PC-3 (cell line): ENCODE results near the gene SNORC. TPM values are rescaled to one million over a fixed set of nuclear protein-coding genes. Genes with fewer than 3 reads are reported as not detected.
"Not testable (repeated sequence)": the region's sequence is repeated elsewhere in the genome, so short reads cannot be mapped to it uniquely, and the experiment has no call there.

Experiments
- ATAC-seq: fragments of 200-7000 bp; cut with Tn5 transposase; 2 replicates; pipeline ENCODE4 v1.9.1; 2020; ENCODE audit warnings: mild to moderate bottlenecking, moderate library complexity
- BruUV-seq: library from RNA; stranded (reverse); fragments of 400-500 nt; replicated peaks from 2 replicates; lab custom pipeline; 2021; lab: Mats Ljungman, UMichigan
- CTCF ChIA-PET: fragments of 300-600 bp; sonication (Branson Sonifier 250); formaldehyde crosslinking; loops from one replicate; lab custom pipeline; 2022; ENCODE audit warnings: antibody characterized with exemption; lab: Charles Lee
- POLR2A ChIA-PET: fragments of 300-600 bp; sonication (Branson Sonifier 250); formaldehyde crosslinking; loops from one replicate; lab custom pipeline; 2022; ENCODE audit warnings: antibody characterized with exemption; ENCODE audit not compliant: unreplicated experiment; lab: Charles Lee
- DNase-seq: peaks from one replicate; pipeline ENCODE4 v3.0.0-alpha.2; 2015
- H2AFZ ChIP-seq: fragments of 300-600 bp; sonication (generic); 2 replicates; pipeline ENCODE4 v1.6.0; 2016; ENCODE audit warnings: antibody characterized with exemption, low read length
- H3F3A ChIP-seq: fragments of 300-600 bp; sonication (generic); one replicate; pipeline ENCODE4 v1.6.0; 2017; ENCODE audit warnings: antibody characterized with exemption, low read length, control low read depth, mild to moderate bottlenecking; ENCODE audit not compliant: unreplicated experiment
- H3K27ac ChIP-seq: fragments of 300-600 bp; sonication (generic); 2 replicates; pipeline ENCODE4 v1.5.1; 2016; ENCODE audit warnings: mild to moderate bottlenecking, low read length
- H3K27me3 ChIP-seq: fragments of 300-600 bp; sonication (generic); 2 replicates; pipeline ENCODE4 v1.6.1; 2016; ENCODE audit warnings: low read length, mixed read lengths
- H3K36me3 ChIP-seq: fragments of 300-600 bp; sonication (generic); 2 replicates; pipeline ENCODE4 v1.6.1; 2016; ENCODE audit warnings: low read depth, mixed run types, low read length, mixed read lengths
- H3K4me1 ChIP-seq: fragments of 300-600 bp; sonication (generic); 2 replicates; pipeline ENCODE4 v1.5.1; 2016; ENCODE audit warnings: low read length; ENCODE audit not compliant: insufficient read depth
- H3K4me2 ChIP-seq: fragments of 300-600 bp; sonication (generic); 2 replicates; pipeline ENCODE4 v1.6.0; 2016; ENCODE audit warnings: low read length
- H3K4me3 ChIP-seq: fragments of 300-600 bp; sonication (generic); 2 replicates; pipeline ENCODE4 v1.5.1; 2016; ENCODE audit warnings: mild to moderate bottlenecking, low read length, mixed read lengths
- H3K79me2 ChIP-seq: fragments of 300-600 bp; sonication (generic); 2 replicates; pipeline ENCODE4 v1.6.1; 2017; ENCODE audit warnings: low read length, mixed read lengths
- H3K9ac ChIP-seq: fragments of 300-600 bp; sonication (generic); 2 replicates; pipeline ENCODE4 v1.6.0; 2016; ENCODE audit warnings: mild to moderate bottlenecking, low read length
- H3K9me2 ChIP-seq: fragments of 300-600 bp; sonication (generic); replicated peaks from 2 replicates; pipeline ENCODE4 v1.6.1; 2016; ENCODE audit warnings: mixed run types, low read length, mixed read lengths
- H3K9me3 ChIP-seq: fragments of 300-600 bp; sonication (generic); 2 replicates; pipeline ENCODE4 v1.6.1; 2016; ENCODE audit warnings: low read length, mixed read lengths
- H4K20me1 ChIP-seq: fragments of 300-600 bp; sonication (generic); 2 replicates; pipeline ENCODE4 v1.6.1; 2016; ENCODE audit warnings: low read length, mixed read lengths
- CTCF ChIP-seq: fragments of 300-600 bp; sonication (generic); conservative IDR thresholded peaks from 2 replicates; pipeline ENCODE4 v1.5.1; 2017; ENCODE audit warnings: antibody characterized with exemption, low read depth, mild to moderate bottlenecking, low read length
- EZH2 ChIP-seq: fragments of 300-600 bp; sonication (generic); IDR thresholded peaks from one replicate; pipeline ENCODE4 v1.6.1; 2017; ENCODE audit warnings: antibody characterized with exemption, mild to moderate bottlenecking, low read length; ENCODE audit not compliant: unreplicated experiment
- EZH2phosphoT487 ChIP-seq: fragments of 300-600 bp; sonication (generic); IDR thresholded peaks from 2 replicates; pipeline ENCODE4 v1.6.1; 2018; ENCODE audit warnings: mild to moderate bottlenecking, antibody characterized with exemption, low read length, borderline replicate concordance
- intact Hi-C: fragments of 100-400 bp; cut with micrococcal nuclease; formaldehyde crosslinking; loops from 2 replicates; pipeline ENCODE4 v1.9.0; 2023
- total RNA-seq: library from RNA; depleted of rRNA; stranded (reverse); fragments of >200 nt; gene quantifications from 2 replicates; pipeline ENCODE4 v1.2.3, GENCODE V29; 2014

SNORC gene
- total RNA-seq, 1 experiment from 2014 or later: 11.1 TPM

GRCh38 chr2:232850039-232850438, 20.0 kb upstream of the SNORC start:
- Histone ChIP-seq H3K4me2 (no peak overlapping the region), H3K36me3 (peaks cover 33% of the 10 kb centered on the region; the same call in 1 of the 2 replicates), H3K9me2 (no peaks in the 10 kb centered on the region), H2AFZ (no peak overlapping the region), H3K9ac (no peak overlapping the region), H3K4me1 (peaks cover 7% of the 10 kb centered on the region; the same call in 1 of the 2 replicates), H3K79me2 (no peaks in the 10 kb centered on the region), H3F3A (no peaks in the 10 kb centered on the region), H3K9me3 (no peaks in the 10 kb centered on the region), H3K27me3 (no peaks in the 10 kb centered on the region), H3K4me3 (no peak overlapping the region), H4K20me1 (no peaks in the 10 kb centered on the region), H3K27ac (no peak overlapping the region)
- BruUV-seq: no TSS peak
- no peak for TF ChIP-seq EZH2phosphoT487
- TF ChIP-seq EZH2: no peak
- TF ChIP-seq CTCF: no peak
- POLR2A ChIA-PET: no interaction called here
- no peak for DNase-seq
- ATAC-seq: no peak
- CTCF ChIA-PET: no interaction called here
- intact Hi-C loops: no loop called here

GRCh38 chr2:232852081-232852480, 18.0 kb upstream of the SNORC start:
- H4K20me1 ChIP-seq, H3K9ac ChIP-seq, H3K4me2 ChIP-seq, ATAC-seq, H3K9me3 ChIP-seq, DNase-seq, H3K9me2 ChIP-seq, H3K4me3 ChIP-seq, H3K27ac ChIP-seq, POLR2A ChIA-PET, H3K79me2 ChIP-seq, BruUV-seq, H3F3A ChIP-seq, H2AFZ ChIP-seq, H3K27me3 ChIP-seq, CTCF ChIA-PET, intact Hi-C loops: not testable (repeated sequence)
- peaks cover 30% of the 10 kb centered on the region; the same call in 1 of the 2 replicates for H3K36me3 ChIP-seq
- H3K4me1 ChIP-seq: peaks cover 17% of the 10 kb centered on the region

GRCh38 chr2:232852676-232853075, 17.4 kb upstream of the SNORC start:
- Histone ChIP-seq H3K9me2 (no peaks in the 10 kb centered on the region), H3K27ac (no peak overlapping the region), H3K4me3 (no peak overlapping the region), H3K27me3 (no peaks in the 10 kb centered on the region), H3K9ac (no peak overlapping the region), H4K20me1 (no peaks in the 10 kb centered on the region), H3K4me1 (peaks cover 18% of the 10 kb centered on the region), H3K36me3 (peaks cover 34% of the 10 kb centered on the region), H3F3A (no peaks in the 10 kb centered on the region), H3K4me2 (no peak overlapping the region), H2AFZ (no peak overlapping the region), H3K9me3 (no peaks in the 10 kb centered on the region), H3K79me2 (no peaks in the 10 kb centered on the region)
- intact Hi-C loops: loop anchor here (1.0 kb wide), 1 partner anchor 399 kb away; the partner anchor contains the start of gene ATG16L1
- ChIA-PET CTCF (no interaction called here), POLR2A (interaction anchor here (0.7 kb wide), 1 partner anchor 72 kb away, joined by 4 read pairs; no protein-coding TSS in a partner anchor)
- ATAC-seq (no peak), DNase-seq (no peak)
- BruUV-seq: no TSS peak
- TF ChIP-seq CTCF: no peak
- no peak for TF ChIP-seq EZH2phosphoT487
- TF ChIP-seq EZH2: no peak
